Measurements from ENCODE around the gene TRIM39.
"Not testable (repeated sequence)": the region's sequence is repeated elsewhere in the genome, so short reads cannot be mapped to it uniquely, and the experiment has no call there.

GRCh38 chr6:30369280-30369679 lies 42.6 kb downstream of the TRIM39 start:
- TF ChIP-seq TCF7 (CRISPR knock-in tag; IDR thresholded peaks at IDR 0.05; ENCODE audit: low read depth); FOXK1 (CRISPR knock-in tag; IDR thresholded peaks at IDR 0.05); CTCF (IDR thresholded peaks at IDR 0.05); SMAD3 (CRISPR knock-in tag; IDR thresholded peaks at IDR 0.05; ENCODE audit: borderline replicate concordance); NFYB (CRISPR knock-in tag; conservative IDR thresholded peaks at IDR 0.05; ENCODE audit: low read depth); KAT7 (CRISPR knock-in tag; IDR thresholded peaks at IDR 0.05; ENCODE audit: borderline replicate concordance); SMAD4 (CRISPR knock-in tag; IDR thresholded peaks at IDR 0.05); MAX (CRISPR knock-in tag; IDR thresholded peaks at IDR 0.05): not testable (repeated sequence)
